ENCODE data around the gene ASAP2.

Gene ASAP2

GRCh38 chr2:9385841-9386240, 179.2 kb downstream of the ASAP2 start:
- TF ChIP-seq CTCF (IDR thresholded peaks at IDR 0.05; ENCODE audit: low read depth, low read length), result no peak

GRCh38 chr2:9388199-9388681, 181.6 kb downstream of the ASAP2 start:
- no peak for TF ChIP-seq CTCF (IDR thresholded peaks at IDR 0.05; ENCODE audit: low read depth, low read length)
- no peak overlapping the region for H3K4me3 ChIP-seq (ENCODE audit: low read depth, low read length)

More at GRCh38 chr2:9385841-9386240, 179.2 kb downstream of the ASAP2 start:
- H3K4me3 ChIP-seq (ENCODE audit: low read depth, low read length), result no peak overlapping the region

GRCh38 chr2:9388950-9389911, 182.6 kb downstream of the ASAP2 start:
- no peak for TF ChIP-seq CTCF (IDR thresholded peaks at IDR 0.05; ENCODE audit: low read depth, low read length)

GRCh38 chr2:9390151-9390850, 183.7 kb downstream of the ASAP2 start:
- no peak overlapping the region for H3K4me3 ChIP-seq (ENCODE audit: low read depth, low read length)
- no peak for TF ChIP-seq CTCF (IDR thresholded peaks at IDR 0.05; ENCODE audit: low read depth, low read length)

More at GRCh38 chr2:9388950-9389911, 182.6 kb downstream of the ASAP2 start:
- no peak overlapping the region for H3K4me3 ChIP-seq (ENCODE audit: low read depth, low read length)

- no peak for TF ChIP-seq CTCF (IDR thresholded peaks at IDR 0.05; ENCODE audit: low read depth, low read length)
- no peak overlapping the region for H3K4me3 ChIP-seq (ENCODE audit: low read depth, low read length)
These were observed 184.4 kb downstream of the ASAP2 start for GRCh38 chr2:9390991-9391390.

- no peak for TF ChIP-seq CTCF (IDR thresholded peaks at IDR 0.05; ENCODE audit: low read depth, low read length)
- H3K4me3 ChIP-seq (ENCODE audit: low read depth, low read length), result no peak overlapping the region
These were observed 185.5 kb downstream of the ASAP2 start for GRCh38 chr2:9391961-9392720.

Data from WI38 (cell line).